ENCODE measurements around the gene SLF2. TPM values are rescaled to one million over a fixed set of nuclear protein-coding genes. Genes with fewer than 3 reads are reported as not detected.

SLF2 gene
- total and polyA plus RNA-seq, 2 of the 13 experiments (the other 11 are each of a cell fraction or from before 2014, with no cell fraction given), result 12.2 to 48.1 TPM

GRCh38 chr10:100997360-100998182, 84.8 kb downstream of the SLF2 start (continued):
- TF ChIP-seq ZNF616 (CRISPR knock-in tag; IDR thresholded peaks at IDR 0.05; ENCODE audit: low read depth) (no peak), HNF1A (IDR thresholded peaks at IDR 0.05; ENCODE audit: low read depth) (no peak), HNF1A (CRISPR knock-in tag; IDR thresholded peaks at IDR 0.05; ENCODE audit: borderline replicate concordance) (0 out of 2 replicates have a peak, but pooled peaks have one; percentile 19), ZNF276 (CRISPR knock-in tag; IDR thresholded peaks at IDR 0.05; ENCODE audit: low read depth) (0 out of 2 replicates have a peak, but pooled peaks have one; percentile 2), ZNF225 (CRISPR knock-in tag; IDR thresholded peaks at IDR 0.05) (no peak), ZNF552 (CRISPR knock-in tag; IDR thresholded peaks at IDR 0.05; ENCODE audit: borderline replicate concordance) (peak; percentile 55; the same call in 1 of the 2 replicates), MIXL1 (CRISPR knock-in tag; IDR thresholded peaks at IDR 0.05) (peak; percentile 21; the same call in 1 of the 2 replicates), ZNF18 (CRISPR knock-in tag; IDR thresholded peaks at IDR 0.05; ENCODE audit: insufficient replicate concordance) (peak; percentile 52), PCBP1 (IDR thresholded peaks at IDR 0.05; ENCODE audit: borderline replicate concordance, low read depth, low read length) (0 out of 2 replicates have a peak, but pooled peaks have one; percentile 58), PHF21A (CRISPR knock-in tag; IDR thresholded peaks at IDR 0.05) (peak; percentile 48; the same call in 1 of the 2 replicates), MYC (CRISPR knock-in tag; IDR thresholded peaks at IDR 0.05; ENCODE audit: borderline replicate concordance) (peak; percentile 83), ZSCAN25 (CRISPR knock-in tag; IDR thresholded peaks at IDR 0.05) (peak; percentile 15; the same call in 1 of the 2 replicates), RARA (CRISPR knock-in tag; IDR thresholded peaks at IDR 0.05) (0 out of 2 replicates have a peak, but pooled peaks have one; percentile 28), ZNF263 (CRISPR knock-in tag; IDR thresholded peaks at IDR 0.05) (peak; percentile 13; the same call in 1 of the 2 replicates), ZBTB7B (CRISPR knock-in tag; IDR thresholded peaks at IDR 0.05) (peak; percentile 57; the same call in 1 of the 2 replicates), ZNF574 (CRISPR knock-in tag; IDR thresholded peaks at IDR 0.05) (peak; percentile 98), ZNF264 (CRISPR knock-in tag; IDR thresholded peaks at IDR 0.05) (peak; percentile 38; the same call in 1 of the 2 replicates), ZMYM2 (CRISPR knock-in tag; IDR thresholded peaks at IDR 0.05) (0 out of 2 replicates have a peak, but pooled peaks have one; percentile 72)

Measured in HepG2 (cell line).